ENCODE data around the gene IFIT1B.
"Not testable (repeated sequence)": the region's sequence is repeated elsewhere in the genome, so short reads cannot be mapped to it uniquely, and the experiment has no call there.

IFIT1B gene

DNA sequence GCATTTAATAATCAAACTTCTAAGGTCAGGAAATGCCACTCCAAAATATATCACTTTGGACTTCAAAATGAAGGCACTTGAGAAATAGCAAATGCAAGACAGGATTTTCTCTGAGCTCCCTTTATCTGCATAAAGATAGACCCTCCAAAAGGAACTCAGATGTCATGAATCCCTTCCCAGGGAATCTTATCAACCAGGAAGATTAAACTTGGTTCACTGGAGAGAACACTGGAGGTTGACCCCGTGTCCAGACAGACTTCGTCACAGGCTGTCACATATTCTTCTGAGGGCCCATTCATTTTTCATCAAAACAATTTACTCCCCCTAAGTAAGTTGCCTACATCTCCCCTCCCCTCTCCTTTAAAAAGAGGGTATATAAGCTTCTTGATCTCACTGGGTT is 28.9 kb upstream of the IFIT1B start:
- no peak for DNase-seq (ENCODE audit: low read depth in 2 of 2)

DNA sequence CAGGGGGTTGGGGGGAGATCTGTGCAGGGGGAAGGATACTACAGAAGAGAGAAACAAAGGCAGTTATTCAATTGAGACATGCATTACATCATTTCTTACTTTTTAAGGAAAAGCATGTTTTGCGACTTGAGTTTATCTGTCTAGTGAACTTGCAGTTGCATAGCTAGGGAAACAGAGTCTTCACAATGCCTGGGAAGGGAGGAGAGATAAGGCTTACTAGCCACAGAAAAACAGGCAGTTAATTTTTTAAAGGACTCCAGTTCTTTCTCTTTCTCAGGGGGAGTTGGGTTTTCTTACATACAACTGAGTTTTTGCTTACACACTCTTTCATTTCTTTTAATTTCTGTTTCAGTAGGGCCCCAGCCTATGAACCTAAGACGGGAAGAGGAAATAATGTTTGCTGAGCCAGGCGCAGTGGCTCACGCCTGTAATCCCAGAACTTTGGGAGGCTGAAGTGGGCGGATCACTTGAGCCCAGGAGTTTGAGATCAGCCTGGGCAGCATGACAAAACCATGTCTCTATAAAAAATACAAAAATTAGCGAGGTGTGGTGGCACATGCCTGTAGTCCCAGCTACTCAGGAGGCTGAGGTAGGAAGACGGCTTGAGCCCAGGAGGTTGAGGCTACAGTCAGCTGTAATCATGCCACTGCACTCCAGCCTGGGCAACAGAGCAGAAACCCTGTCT is 27.1 kb upstream of the IFIT1B start:
- DNase-seq (ENCODE audit: low read depth in 2 of 2), result not testable (repeated sequence)

DNA sequence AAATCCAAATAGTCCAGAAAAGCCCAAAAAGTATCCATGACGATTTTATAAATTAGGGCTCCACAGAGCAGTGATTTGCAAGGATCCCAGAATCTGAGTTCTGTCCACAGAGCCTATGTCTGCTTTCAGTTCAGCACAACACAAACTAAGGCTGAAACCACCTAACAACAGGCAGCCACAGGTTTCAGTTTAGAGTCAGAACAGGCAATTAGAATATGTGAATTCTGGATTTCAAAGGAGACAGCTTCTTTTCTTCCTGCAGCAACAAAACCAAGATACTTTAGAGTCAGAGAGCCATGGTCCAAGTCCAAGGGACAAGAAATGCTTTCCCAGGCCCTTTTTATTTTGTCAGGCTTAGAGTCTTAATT is 26.5 kb upstream of the IFIT1B start:
- no peak for DNase-seq (ENCODE audit: low read depth in 2 of 2)

DNA sequence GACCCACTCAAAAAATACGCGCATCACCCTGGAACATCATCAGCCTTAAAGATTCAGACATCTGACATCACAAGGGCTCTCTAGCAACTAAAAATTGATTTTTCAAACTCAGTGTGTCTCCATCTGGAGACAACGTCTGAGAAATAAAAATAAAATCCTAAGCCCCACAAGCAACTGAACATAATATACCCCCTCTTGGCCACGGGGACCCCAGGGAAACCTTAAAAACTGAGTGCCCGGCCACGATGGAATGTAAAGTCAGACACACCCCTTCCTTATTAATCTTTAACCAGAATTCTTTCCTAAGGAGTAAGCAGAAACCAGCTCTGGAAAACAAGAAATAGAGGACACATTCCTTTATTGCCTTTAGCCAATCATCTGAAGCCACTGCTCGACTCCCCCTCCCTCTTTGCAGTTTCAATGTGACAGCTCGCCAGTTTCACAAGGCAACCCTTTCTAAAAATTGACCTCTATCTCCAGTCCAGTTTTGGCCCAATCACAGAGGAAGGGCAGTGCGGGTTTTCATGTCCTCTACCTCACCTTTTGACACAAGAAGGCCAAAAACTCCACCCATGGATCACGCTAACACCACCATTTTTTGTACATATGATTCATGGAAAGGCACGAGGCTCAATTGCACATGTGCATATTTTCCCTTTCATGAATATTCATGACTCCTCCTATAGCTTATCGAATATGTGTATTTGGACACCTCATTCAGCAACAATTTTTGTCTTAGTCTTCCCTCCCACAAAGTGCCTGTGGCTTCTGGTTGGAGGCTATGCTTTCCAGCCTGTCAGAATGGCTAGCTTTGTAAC is 25.9 kb upstream of the IFIT1B start:
- no peak for DNase-seq (ENCODE audit: low read depth in 2 of 2)

DNA sequence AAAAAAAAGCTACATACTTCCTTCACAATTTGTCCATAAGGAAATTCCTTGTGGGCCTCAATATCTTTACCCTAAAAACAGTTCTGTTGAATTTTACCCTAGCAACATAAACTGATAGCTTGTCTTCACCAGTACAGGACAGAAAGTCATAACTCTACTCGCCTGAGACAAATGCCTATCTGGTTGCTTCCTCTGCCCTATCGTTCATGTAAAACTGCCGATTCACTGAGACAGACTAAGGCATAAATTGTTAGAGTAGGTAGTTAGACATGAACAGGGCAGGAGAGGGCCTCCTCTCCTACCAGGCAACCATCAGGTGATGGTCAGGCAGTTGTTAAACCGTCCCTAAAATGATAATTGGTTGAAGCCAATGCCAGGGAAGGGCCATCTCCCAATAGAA is 25.1 kb upstream of the IFIT1B start:
- no peak for DNase-seq (ENCODE audit: low read depth in 2 of 2)

DNA sequence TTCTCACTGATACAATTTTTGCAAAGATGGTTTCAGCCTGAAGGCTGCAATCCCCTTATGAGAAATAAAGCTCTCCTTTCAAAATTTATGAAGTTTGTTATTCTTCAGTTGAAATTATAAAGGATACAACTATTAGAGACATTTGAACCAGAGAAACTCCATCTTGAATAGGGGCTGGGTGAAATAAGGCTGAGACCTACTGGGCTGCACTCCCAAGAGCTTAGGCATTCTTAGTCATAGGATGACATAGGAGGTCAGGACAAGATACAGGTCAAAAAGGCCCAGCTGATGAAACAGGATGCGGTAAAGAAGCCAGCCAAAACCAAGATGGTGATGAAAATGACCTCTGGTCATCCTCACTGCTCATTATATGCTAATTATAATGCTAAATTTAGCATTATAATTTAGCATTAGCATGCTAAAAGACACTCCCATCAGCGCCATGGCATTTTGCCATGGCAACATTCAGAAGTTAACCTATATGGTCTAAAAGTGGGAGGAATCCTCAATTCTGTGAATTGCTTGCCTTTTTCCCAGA is 22.4 kb upstream of the IFIT1B start:
- DNase-seq (ENCODE audit: low read depth in 2 of 2), result no peak

DNA sequence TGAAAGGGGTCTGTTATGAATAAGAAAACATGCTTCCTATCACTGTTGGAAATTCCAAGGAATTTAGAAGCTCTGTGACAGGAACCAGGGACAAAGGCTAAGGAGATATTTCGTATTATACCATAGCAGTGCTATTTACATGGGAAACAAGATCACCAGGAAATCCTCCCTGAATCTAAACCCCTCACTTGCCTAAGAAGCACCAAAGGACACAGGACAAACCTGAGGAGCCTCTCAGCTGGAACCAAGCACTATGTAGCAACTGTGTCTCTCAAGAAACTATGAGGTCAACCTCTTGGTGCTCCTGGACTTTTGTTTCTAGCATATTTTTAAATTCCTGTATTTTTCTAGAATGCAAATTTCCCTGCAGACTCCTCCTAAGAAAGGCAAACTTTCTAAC is 20.8 kb upstream of the IFIT1B start:
- no peak for DNase-seq (ENCODE audit: low read depth in 2 of 2)

DNA sequence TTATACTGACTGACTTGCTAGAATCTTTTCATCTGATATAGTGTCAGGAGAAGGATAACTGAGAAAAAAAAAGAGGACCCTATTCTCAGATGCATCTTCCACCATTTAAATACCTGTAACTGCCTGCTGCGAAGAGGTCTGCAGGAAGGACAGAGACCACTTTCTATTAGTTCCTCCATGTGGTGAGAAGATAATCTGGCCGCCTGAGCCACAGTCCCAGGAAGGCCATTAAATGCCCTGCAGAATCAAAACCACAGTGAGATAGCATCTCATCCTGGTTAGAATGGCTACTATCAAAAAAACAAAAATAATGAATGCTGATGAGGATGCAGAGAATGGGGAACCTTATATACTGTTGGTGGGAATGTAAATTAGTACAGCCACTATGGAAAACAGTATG is 19.9 kb upstream of the IFIT1B start:
- no peak for DNase-seq (ENCODE audit: low read depth in 2 of 2)

DNA sequence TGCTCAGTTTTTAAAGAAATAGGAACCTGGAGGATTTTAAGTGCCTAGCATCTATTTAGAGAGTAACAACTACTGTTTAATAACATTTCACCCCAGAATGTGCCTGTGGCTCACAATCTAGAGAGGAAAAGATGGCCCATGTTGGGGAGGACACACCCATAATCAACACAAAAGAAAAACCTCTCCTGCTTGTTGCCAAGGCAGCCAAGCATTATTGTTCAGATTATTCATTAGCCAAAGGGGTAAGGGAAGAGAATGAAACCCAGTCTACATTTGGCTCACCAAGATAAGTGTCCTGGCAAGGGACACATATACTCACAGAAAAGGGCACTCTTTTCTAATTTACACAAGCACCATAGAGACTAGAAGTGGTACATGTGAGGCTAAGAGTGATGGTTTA is 17.7 kb upstream of the IFIT1B start:
- no peak for DNase-seq (ENCODE audit: low read depth in 2 of 2)

DNA sequence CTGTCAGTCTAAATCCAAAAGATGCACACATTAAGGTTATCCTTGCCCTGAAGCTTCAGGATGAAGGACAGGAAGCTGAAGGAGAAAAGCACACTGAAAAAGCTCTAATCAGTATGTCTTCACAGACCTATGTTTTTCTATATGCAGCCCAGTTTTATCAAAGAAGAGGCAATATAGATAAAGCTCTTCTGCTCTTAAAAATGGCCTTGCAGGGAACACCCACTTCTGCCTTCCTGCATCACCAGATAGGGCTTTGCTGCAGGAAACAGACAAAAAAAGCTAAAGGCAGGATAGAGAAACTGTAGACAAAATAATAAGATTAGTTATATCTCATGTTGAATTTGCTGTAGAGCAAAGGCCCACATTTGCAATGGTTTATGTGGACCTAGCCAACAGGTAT is 14.9 kb upstream of the IFIT1B start:
- no peak for DNase-seq (ENCODE audit: low read depth in 2 of 2)

DNA sequence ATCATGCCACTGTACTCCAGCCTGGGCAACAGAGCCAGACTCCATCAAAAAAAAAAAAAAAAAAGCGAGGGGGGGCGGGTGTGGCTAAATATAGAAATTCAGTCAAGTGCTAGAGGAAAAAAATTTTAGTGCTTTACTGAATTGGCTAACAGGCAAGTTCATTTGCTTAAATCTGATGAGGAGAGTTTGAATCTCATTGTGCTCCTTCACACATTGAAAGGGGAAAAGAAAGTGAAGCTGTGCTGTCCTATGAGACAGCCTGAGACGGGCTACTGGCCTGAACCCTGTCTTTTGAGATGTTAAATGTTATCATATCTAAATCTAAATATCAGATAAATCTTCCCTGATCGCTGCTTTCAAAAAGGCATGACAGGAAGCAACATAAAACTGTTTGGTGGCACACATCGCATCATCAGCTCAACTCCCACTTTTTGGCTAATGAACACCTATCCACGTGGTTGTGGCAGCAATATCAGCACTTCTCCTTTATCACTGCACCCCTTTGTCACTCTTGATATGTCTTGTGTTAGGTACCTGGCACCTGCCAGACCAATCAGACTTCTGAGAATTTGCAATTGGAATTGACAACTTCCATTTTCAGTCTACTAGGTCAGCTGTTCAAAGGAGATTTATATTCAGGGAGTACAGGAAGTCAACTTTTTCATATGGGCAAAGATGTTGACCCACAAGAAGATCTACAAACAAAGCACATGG is 14.0 kb upstream of the IFIT1B start:
- no peak for DNase-seq (ENCODE audit: low read depth in 2 of 2)

DNA sequence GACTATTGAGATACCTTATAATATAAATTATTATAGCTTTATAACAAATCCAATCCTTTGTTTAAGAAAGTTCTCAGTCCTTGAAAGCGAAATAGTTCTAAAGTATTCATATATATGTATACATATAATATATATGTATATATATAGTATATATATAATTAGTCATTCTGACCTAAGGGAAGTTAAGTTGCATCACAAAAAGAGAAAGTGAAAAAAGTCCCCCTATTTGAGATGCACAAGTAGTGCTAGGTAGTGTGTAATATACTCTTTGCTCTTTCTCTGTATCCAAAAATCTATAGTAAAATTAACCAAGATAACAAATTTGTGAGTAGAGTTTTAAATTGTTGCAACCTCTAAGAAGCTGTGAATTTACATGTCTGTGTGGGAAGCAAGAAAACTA is 13.3 kb upstream of the IFIT1B start:
- DNase-seq (ENCODE audit: low read depth in 2 of 2), result no peak

DNA sequence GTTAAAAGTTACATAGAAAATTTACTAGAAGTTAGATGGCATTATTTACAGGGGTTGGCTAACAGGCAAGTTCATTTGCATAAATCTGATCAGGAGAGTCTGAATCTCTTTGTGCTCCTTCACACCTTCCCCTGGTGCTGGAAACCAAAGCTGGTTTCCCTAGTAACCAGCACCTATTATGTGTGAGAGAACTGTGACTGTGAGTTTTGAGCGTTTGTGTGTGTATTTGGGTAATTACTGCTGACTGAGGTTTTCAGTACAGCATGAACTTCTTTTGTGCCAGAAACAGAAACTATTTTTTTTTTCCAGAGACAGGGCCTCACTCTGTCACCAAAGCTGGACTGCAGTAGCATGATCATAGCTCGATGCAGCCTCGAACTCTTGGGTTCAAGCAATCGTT is 10.3 kb upstream of the IFIT1B start:
- DNase-seq (ENCODE audit: low read depth in 2 of 2), result no peak

DNA sequence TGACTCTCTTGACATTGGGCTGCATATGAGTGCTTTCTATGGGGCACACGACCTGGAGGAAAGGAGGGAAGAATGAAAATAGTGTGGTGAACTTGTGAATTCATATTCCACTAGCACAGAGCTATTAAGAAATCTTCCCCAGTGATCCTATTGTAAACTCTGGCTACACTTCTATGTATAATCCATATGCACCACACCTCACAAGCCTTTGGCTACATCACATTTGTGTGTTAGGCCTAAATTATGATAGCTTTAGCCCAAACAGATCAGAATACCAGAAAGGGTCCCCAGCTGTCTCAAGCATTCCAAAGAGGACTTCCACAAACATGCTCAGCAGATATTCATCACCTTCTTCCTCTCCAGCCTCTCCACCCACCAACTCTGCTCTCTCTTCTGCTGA is 9.7 kb upstream of the IFIT1B start:
- DNase-seq (ENCODE audit: low read depth in 2 of 2), result no peak

DNA sequence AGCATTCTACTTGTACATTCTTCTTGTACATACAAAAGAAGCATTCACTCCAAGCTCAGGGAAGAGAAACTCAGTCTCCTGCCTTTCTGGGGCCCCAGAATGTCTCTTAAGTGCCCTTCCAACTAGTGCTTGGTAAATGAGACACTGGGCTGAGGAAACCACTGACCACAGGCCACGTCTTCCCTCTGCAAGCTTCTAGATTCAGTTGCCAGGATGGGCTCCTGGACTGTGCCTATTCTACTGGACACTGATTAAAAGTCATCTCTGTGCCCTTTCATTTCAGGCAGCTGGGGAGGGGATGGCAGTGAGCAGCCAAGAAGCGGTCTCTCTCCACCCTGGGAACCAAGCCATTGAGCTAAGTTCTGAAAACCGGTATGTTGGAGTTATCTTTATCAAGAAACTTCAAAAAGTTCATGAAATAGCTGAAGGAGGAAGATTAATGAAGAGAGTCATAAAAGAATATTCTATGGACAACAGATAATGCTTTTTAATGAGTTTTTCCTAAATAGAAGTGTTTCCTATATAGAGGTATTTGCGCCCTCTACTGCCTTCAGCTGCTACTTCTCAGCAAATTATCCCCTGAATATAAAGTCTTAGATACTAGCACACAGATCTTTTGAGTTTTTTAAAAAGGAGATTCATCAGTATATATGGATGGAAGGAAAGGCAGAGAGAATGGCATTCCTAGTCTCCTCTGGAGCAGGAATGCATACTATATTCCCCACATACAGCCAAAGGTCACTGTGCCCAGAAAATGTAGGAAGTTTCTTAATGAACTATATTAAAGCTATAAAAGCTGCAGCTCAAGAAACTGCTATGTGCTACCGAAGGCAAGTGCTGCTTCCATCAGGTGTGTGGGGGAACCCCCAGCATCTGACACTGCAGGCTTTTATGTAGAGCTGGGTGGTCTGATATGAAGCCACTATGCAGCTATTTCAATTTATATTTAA is 8.4 kb upstream of the IFIT1B start:
- no peak for DNase-seq (ENCODE audit: low read depth in 2 of 2)

DNA sequence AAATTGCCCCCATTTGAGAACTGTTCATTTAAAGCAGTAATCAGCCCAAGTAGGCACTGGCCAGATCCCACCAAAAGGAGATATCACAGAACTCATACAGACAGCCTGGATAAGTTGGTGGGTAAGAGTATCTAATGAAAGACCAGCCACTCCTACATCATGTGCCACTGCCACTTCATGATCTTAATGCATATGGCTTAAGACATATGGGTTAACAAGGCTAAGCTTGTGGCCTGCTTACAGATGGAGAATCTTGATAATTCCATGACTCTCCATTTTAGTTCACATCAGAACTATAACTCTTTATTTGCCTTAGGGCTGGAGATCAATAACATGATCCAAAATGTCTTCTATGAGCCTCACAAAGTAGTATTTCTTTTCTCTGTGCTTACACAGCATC is 6.8 kb upstream of the IFIT1B start:
- DNase-seq (ENCODE audit: low read depth in 2 of 2), result no peak

DNA sequence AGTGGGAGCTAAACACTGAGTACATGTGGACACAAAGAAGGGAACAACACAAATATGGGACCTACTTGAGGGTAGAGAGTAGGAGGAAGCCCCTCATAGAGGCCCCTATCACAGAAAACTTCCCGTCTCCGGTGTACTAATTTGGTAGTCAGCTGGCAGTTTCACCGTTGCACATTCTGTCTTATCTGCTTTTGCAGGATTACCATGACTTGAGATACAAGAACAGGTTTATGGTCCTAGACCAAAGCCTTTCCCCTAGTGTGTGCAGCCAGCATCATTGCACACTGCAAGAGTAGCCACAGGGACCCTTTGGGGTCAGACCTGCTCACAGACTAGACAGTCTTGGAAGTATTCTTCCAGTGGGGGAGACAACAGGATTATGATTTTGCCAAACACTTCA is 5.9 kb upstream of the IFIT1B start:
- DNase-seq (ENCODE audit: low read depth in 2 of 2), result no peak

DNA sequence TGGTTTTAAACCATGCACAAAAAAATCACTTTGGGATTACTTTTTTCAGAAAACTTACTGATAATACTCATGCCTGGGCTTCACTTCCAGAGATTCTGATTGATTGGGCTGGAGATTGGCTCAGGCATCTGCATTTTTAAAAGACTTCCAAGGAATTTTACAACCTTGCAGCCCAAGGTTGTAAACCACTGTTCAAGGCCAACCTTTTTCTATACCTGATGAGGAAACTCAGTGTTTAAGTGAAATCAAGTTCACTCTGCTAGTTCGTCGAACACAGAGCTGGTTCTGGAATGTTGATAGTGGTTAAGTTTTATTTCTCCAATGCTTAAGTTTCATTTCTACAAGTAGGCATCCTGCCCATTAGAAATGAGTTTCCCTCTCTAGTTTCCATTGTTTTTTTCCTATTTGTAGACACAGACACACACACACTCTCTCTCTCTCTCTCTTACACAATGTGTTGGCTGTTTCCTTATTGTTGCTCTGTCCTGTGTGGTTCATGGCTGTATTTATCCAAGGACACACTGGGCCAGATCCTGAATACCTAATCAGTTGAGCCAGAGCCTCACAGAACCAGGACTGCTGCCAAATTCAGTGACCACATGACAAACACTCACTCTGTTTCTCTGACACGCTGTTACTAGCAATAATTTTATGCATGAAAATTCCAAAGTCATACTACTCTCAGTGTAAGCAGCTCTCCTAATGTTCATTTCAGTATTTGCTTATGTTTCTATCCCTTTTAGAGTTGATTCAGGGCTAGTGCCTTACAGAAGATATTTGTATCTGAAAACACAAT is 3.7 kb upstream of the IFIT1B start:
- DNase-seq (ENCODE audit: low read depth in 2 of 2), result no peak

DNA sequence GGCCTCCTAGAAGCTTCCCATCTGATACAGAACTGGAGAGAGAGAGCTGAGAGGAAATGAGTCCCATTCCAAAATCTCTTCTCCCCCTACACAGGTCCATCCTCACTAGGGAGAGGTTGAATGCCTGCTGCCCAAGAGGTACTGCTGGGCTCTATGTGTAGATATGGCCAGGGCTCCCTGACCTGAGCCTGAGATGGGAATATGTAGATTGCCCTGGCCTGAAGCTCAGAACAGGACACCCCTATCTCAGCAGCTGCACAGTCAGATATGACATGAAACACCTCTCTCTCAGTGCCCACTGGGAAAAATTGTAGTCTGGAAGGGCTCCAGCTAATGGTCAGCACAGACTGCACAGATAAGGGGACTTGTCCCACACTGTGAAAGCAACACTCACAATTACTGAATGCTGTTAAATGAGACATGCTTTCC is 3.1 kb upstream of the IFIT1B start:
- DNase-seq (ENCODE audit: low read depth in 2 of 2), result no peak

DNA sequence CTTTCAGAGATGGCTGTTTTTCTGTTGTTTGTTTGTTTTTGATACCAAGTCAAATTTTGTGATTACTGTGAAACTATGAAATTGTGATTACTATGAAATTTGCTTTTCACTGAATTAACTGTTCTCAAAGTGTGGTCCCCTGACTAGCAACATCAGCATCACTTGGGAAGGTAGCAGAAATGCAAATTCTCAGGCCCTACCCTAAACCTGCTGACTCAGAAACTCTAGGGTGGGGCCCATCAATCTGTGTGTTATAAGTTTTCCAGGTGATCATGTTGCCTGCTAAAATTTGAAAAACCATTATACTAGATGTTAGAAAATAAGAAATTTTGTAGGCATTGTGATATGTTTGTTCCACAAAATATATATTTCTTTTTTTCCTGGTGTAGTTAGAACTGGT is 1.2 kb downstream of the IFIT1B start:
- DNase-seq (ENCODE audit: low read depth in 2 of 2), result no peak

DNA sequence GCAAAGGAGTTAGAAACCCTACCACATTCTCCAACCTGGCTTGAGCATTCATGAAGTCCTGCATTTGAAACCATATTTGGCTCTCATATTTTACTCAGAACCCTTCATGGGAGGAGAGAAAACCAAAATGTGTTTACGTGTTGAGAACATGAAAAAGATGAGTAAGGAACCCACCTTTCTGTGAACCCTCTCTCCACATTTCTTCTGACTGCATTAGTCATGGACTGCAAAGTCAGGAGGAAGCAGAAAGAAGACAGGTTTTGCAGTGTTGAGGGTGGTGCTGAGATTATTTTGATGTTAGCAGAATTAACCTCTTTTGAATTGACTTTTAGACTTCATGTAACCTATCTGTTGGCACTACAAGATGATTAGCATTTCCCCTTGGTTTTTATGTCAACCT is 4.9 kb downstream of the IFIT1B start:
- DNase-seq (ENCODE audit: low read depth in 2 of 2), result no peak
